ENCODE measurements around the gene CLK3. TPM values are rescaled to one million over a fixed set of nuclear protein-coding genes. Genes with fewer than 3 reads are reported as not detected.

The CLK3 gene
- polyA plus RNA-seq, 3 donors = 75.2 to 77.8 (median 75.3) TPM

DNA sequence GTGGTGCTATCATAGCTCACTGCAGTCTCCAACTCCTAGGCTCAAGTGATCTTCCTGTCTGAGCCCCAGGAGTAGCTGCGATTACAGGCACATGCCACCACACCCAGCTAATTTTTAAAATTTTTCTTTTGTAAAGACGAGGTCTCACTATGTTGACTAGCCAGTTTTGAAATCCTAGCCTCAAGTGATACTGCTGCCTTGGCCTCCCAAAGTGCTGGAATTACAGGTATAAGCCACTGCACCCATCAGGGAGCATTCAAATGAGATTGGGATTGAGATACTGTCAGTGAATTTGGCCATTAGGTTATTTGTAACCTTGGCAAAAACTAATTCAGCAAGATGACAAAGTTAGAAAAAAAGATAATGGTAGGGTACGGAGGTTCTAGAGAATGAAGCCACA, 58.5 kb downstream of the CLK3 start:
- no peak for DNase-seq

DNA sequence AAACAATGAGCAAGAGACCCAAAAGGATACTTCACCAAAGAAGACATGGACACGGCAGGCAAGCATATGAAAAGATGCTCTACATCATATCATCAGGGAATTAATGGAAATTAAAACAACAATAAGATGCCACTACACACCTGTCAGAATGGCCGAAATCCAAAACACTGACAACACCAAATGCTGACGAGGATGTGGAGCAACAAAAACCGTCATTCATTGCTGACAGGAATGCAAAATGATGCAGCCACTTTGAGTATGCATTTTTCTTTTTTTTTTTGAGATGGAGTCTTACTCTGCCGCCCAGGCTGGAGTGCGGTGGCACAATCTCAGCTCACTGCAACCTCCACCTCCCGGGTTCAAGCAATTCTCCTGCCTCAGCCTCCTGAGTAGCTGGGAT, 61.2 kb downstream of the CLK3 start:
- DNase-seq = no peak

Other genes starting within 250 kb of the CLK3 start
- gene CYP11A1, start 248.2 kb upstream of the CLK3 start, polyA plus RNA-seq (ENCODE audit: insufficient read length in 3 of 3) = 1 to 10 TPM; 1.6 to 3.0 (median 2.2) TPM
- 1 to 10 TPM; 5.0 to 8.0 (median 6.8) TPM for gene SEMA7A, start 181.9 kb upstream of the CLK3 start, polyA plus RNA-seq (ENCODE audit: insufficient read length in 3 of 3)
- 10 to 100 TPM; 59.5 to 73.3 (median 64.7) TPM for gene UBL7, start 154.7 kb upstream of the CLK3 start, polyA plus RNA-seq (ENCODE audit: insufficient read length in 3 of 3)
- gene ARID3B, start 74.6 kb upstream of the CLK3 start, polyA plus RNA-seq (ENCODE audit: insufficient read length in 3 of 3) = 10 to 100 TPM; 15.8 to 21.1 (median 19.2) TPM
- 10 to 100 TPM; 39.0 to 45.6 (median 39.2) TPM for gene EDC3, start 80.2 kb downstream of the CLK3 start, polyA plus RNA-seq (ENCODE audit: insufficient read length in 3 of 3)
- under 1 TPM in 1 of 3 donors, not detected in 2; 0.04 TPM for gene CYP1A1, start 109.7 kb downstream of the CLK3 start, polyA plus RNA-seq (ENCODE audit: insufficient read length in 3 of 3)
- under 1 TPM; 0.09 to 0.21 (median 0.16) TPM for gene CYP1A2, start 133.0 kb downstream of the CLK3 start, polyA plus RNA-seq (ENCODE audit: insufficient read length in 3 of 3)
- gene CSK, start 166.2 kb downstream of the CLK3 start, polyA plus RNA-seq (ENCODE audit: insufficient read length in 3 of 3) = 10 to 100 TPM; 46.0 to 55.1 (median 47.9) TPM
- gene LMAN1L, start 197.0 kb downstream of the CLK3 start, polyA plus RNA-seq (ENCODE audit: insufficient read length in 3 of 3) = under 1 TPM in 1 of 3 donors, not detected in 2; 0.04 TPM
- under 1 TPM in 2 of 3 donors, not detected in 1; 0.08 to 0.09 TPM for gene CPLX3, start 210.8 kb downstream of the CLK3 start, polyA plus RNA-seq (ENCODE audit: insufficient read length in 3 of 3)
- 10 to 100 TPM; 33.2 to 34.3 (median 33.6) TPM for gene ULK3, start 227.3 kb downstream of the CLK3 start, polyA plus RNA-seq (ENCODE audit: insufficient read length in 3 of 3)